Measurements from ENCODE around the gene KSR1. TPM values are rescaled to one million over a fixed set of nuclear protein-coding genes. Genes with fewer than 3 reads are reported as not detected.

Gene KSR1
- total and polyA plus RNA-seq, 10 of the 15 experiments (the other 5 are each of a cell fraction or from before 2014, with no cell fraction given), result 0.97 to 66.6 (median 22.9) TPM

DNA sequence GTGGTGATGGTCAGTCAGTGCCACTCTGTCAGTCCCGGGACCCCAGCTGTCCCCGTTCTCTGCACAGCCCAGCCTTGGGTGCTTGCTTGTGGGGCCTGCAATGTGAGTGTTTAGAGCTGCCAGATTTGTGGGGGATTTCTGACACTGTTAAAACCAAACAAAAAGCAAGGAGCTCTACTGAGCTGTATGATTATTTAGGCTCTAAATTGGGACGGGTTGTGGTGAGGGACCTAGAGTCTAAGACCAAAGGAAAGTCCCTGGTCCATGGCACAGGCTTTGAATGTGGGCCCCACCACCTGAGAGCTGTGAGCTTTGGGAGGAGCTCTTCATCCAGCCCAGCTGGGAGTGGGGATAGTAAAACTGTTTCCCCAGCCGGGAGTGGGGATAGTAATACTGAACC is 63.3 kb downstream of the KSR1 start (continued):
- TF ChIP-seq RCOR1 (conservative IDR thresholded peaks at IDR 0.05; ENCODE audit: low read depth, low read length) (no peak), IKZF2 (IDR thresholded peaks at IDR 0.05) (peak; percentile 41 to 44; a peak in 3 of 4 replicates), CEBPB (IDR thresholded peaks at IDR 0.05; ENCODE audit: borderline replicate concordance in 1 of 2, low read depth in 2 of 2, low read length in 2 of 2) (no peak), RELB (IDR thresholded peaks at IDR 0.05; ENCODE audit: low read depth) (peak; percentile 74; the same call in 1 of the 2 replicates), RBBP5 (conservative IDR thresholded peaks at IDR 0.05) (no peak)

GRCh38 chr17:27520491-27521185 is 64.4 kb downstream of the KSR1 start:
- H2AFZ ChIP-seq (ENCODE audit: control insufficient read depth, low read depth, low read length), result no peak overlapping the region
- H3K9ac ChIP-seq (ENCODE audit: control insufficient read depth, insufficient read depth, low read length), result no peak overlapping the region
- ChIA-PET POLR2A (interaction anchor here (0.8 to 5.2 kb wide), 10 partner anchors 13 to 63 kb away, joined by 3 to 31 read pairs (median 4); no protein-coding TSS in a partner anchor), RAD21 (ENCODE audit: unreplicated experiment) (interaction anchor here (0.8 to 5.1 kb wide), 13 partner anchors 10 to 79 kb away, joined by 3 to 62 read pairs (median 6); no protein-coding TSS in a partner anchor), CTCF (interaction anchor here (0.8 to 3.0 kb wide), 8 partner anchors 10 to 79 kb away, joined by 3 to 10 read pairs (median 4); no protein-coding TSS in a partner anchor), SMC1A (ENCODE audit: uncharacterized antibody, unreplicated experiment) (interaction anchor here (0.6 to 6.3 kb wide), 15 partner anchors 8 to 79 kb away, joined by 3 to 77 read pairs (median 6); no protein-coding TSS in a partner anchor)
- H3K4me3 ChIP-seq, result no peak overlapping the region
- H3K4me2 ChIP-seq (ENCODE audit: control insufficient read depth, insufficient read depth), result no peak overlapping the region
- no peaks in the 10 kb centered on the region for H3K27me3 ChIP-seq (replicated peaks in 1 of 2; ENCODE audit: control insufficient read depth in 2 of 2, insufficient read depth in 2 of 2, low read length in 1 of 2)
- H3K9me3 ChIP-seq (replicated peaks; ENCODE audit: control insufficient read depth, insufficient read depth, low read length), result no peaks in the 10 kb centered on the region
- intact Hi-C loops (cut with micrococcal nuclease; ENCODE audit: unreplicated experiment) (loop anchor here (2.0 kb wide), 1 partner anchor 24 kb away; no protein-coding TSS in a partner anchor), in situ Hi-C loops (cut with MboI) (no loop called here)
- H3K36me3 ChIP-seq (ENCODE audit: control insufficient read depth in 2 of 2, insufficient read depth in 2 of 2, low read length in 1 of 2), result 0 out of 4 replicates have a peak, but pooled peaks cover 0 to 1% of the 10 kb centered on the region in 2 experiments
- 0 out of 2 replicates have a peak, but pooled peaks cover 2% of the 10 kb centered on the region for H4K20me1 ChIP-seq (ENCODE audit: control insufficient read depth, insufficient read depth)
- no TSS peak for BruUV-seq (replicated peaks)
- FAIRE-seq (no peak), ATAC-seq (no peak), DNase-seq (ENCODE audit: low read depth, low spot score) (no peak)
- TF ChIP-seq IRF4 (IDR thresholded peaks at IDR 0.05; ENCODE audit: low read depth, low read length), result no peak
- no peak for TF ChIP-seq SMAD5 (IDR thresholded peaks at IDR 0.05; ENCODE audit: low read depth)
- TF ChIP-seq CEBPB (IDR thresholded peaks at IDR 0.05; ENCODE audit: borderline replicate concordance in 1 of 2, low read depth in 2 of 2, low read length in 2 of 2), result no peak
- TF ChIP-seq SMAD1 (IDR thresholded peaks at IDR 0.05; ENCODE audit: low read depth, partially characterized antibody), result no peak
- no peak for TF ChIP-seq ESRRA (IDR thresholded peaks at IDR 0.05; ENCODE audit: low read length)
- TF ChIP-seq DPF2 (IDR thresholded peaks at IDR 0.05), result no peak
- TF ChIP-seq CBX3 (IDR thresholded peaks at IDR 0.05; ENCODE audit: borderline replicate concordance, low read depth), result no peak
- no peak for TF ChIP-seq SIN3A (IDR thresholded peaks at IDR 0.05; ENCODE audit: low read depth, low read length)
- TF ChIP-seq MEF2B (IDR thresholded peaks at IDR 0.05; ENCODE audit: partially characterized antibody, poor library complexity, severe bottlenecking), result no peak
- no peak for TF ChIP-seq NR2F1 (conservative IDR thresholded peaks at IDR 0.05)
- TF ChIP-seq GABPA (IDR thresholded peaks at IDR 0.05; ENCODE audit: low read depth), result no peak
- TF ChIP-seq EED (IDR thresholded peaks at IDR 0.05; ENCODE audit: low read depth), result no peak
- TF ChIP-seq, protein P1, sequence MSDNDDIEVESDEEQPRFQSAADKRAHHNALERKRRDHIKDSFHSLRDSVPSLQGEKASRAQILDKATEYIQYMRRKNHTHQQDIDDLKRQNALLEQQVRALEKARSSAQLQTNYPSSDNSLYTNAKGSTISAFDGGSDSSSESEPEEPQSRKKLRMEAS (IDR thresholded peaks at IDR 0.05; ENCODE audit: low read depth, low read length), result no peak
- TF ChIP-seq BACH1 (IDR thresholded peaks at IDR 0.05; ENCODE audit: borderline replicate concordance), result no peak
- TF ChIP-seq ZBED1 (IDR thresholded peaks at IDR 0.05; ENCODE audit: borderline replicate concordance), result no peak
- TF ChIP-seq, protein P2, sequence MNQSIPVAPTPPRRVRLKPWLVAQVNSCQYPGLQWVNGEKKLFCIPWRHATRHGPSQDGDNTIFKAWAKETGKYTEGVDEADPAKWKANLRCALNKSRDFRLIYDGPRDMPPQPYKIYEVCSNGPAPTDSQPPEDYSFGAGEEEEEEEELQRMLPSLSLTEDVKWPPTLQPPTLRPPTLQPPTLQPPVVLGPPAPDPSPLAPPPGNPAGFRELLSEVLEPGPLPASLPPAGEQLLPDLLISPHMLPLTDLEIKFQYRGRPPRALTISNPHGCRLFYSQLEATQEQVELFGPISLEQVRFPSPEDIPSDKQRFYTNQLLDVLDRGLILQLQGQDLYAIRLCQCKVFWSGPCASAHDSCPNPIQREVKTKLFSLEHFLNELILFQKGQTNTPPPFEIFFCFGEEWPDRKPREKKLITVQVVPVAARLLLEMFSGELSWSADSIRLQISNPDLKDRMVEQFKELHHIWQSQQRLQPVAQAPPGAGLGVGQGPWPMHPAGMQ (IDR thresholded peaks at IDR 0.05; ENCODE audit: borderline replicate concordance), result no peak
- no peak for TF ChIP-seq ZNF24 (IDR thresholded peaks at IDR 0.05)
- no peak for TF ChIP-seq CREB1 (IDR thresholded peaks at IDR 0.05; ENCODE audit: low read depth)
- H3K27ac ChIP-seq (ENCODE audit: control insufficient read depth, insufficient read depth), result 0 out of 2 replicates have a peak overlapping the region, but pooled peaks have one; percentile 1
- WGBS (ENCODE audit: insufficient coverage, insufficient replicate concordance, low lambda C conversion rate, missing lambda C conversion rate), result 80% methylated on average over 16 of the region's 16 CpGs
- H3K4me1 ChIP-seq (ENCODE audit: control insufficient read depth, insufficient read depth, low read length), result peaks cover 36% of the 10 kb centered on the region
- peaks cover 63% of the 10 kb centered on the region for H3K79me2 ChIP-seq (ENCODE audit: control insufficient read depth, insufficient read depth, low read length)

Data from GM12878 (cell line).